Activated CD4-positive, alpha-beta memory T cell treated with anti-CD3 and anti-CD28 coated beads for 36 hours (primary cell): ENCODE measurements around the gene MAGEB17. TPM values are rescaled to one million over a fixed set of nuclear protein-coding genes. Genes with fewer than 3 reads are reported as not detected.

Source experiments
- CTCF ChIA-PET: fragments of 350-600 bp; sonication (Branson Sonifier 250); formaldehyde crosslinking; loops from one replicate; lab custom pipeline; 2021; ENCODE audit warnings: antibody characterized with exemption, inconsistent platforms; lab: Charles Lee
- POLR2A ChIA-PET: fragments of 350-600 bp; sonication (Branson Sonifier 250); formaldehyde crosslinking; loops from one replicate; lab custom pipeline; 2021; ENCODE audit warnings: antibody characterized with exemption; lab: Charles Lee
- DNase-seq: peaks from one replicate; pipeline ENCODE4 v3.0.0-alpha.2; 2020
- H3K27ac Mint-ChIP-seq: one replicate; pipeline ENCODE4 v1.8.0; 2021; ENCODE audit warnings: mixed read lengths
- H3K27me3 Mint-ChIP-seq: one replicate; pipeline ENCODE4 v1.8.0; 2021; ENCODE audit warnings: mixed read lengths
- H3K36me3 Mint-ChIP-seq: one replicate; pipeline ENCODE4 v1.8.0; 2021; ENCODE audit warnings: mixed read lengths
- H3K4me1 Mint-ChIP-seq: one replicate; pipeline ENCODE4 v1.8.0; 2021; ENCODE audit warnings: low read depth, mixed read lengths
- H3K4me3 Mint-ChIP-seq: one replicate; pipeline ENCODE4 v1.8.0; 2021; ENCODE audit warnings: mild to moderate bottlenecking, mixed read lengths
- H3K9me3 Mint-ChIP-seq: one replicate; pipeline ENCODE4 v1.8.0; 2021; ENCODE audit warnings: mixed read lengths
- intact Hi-C: fragments of 100-400 bp; cut with micrococcal nuclease; formaldehyde crosslinking; loops from one replicate; pipeline ENCODE4 v1.15.1; 2023
- total RNA-seq, 2 experiments: library from RNA; stranded (reverse); gene quantifications; one replicate each; pipeline ENCODE4 v1.2.3, GENCODE V29; 2021

MAGEB17 gene
- total RNA-seq, 2 experiments from 2014 or later = not detected

- Mint-ChIP-seq H3K9me3 (no peaks in the 10 kb centered on the region), H3K36me3 (no peaks in the 10 kb centered on the region), H3K27me3 (peaks cover 3% of the 10 kb centered on the region), H3K4me3 (no peak overlapping the region), H3K4me1 (no peaks in the 10 kb centered on the region), H3K27ac (no peak overlapping the region)
- ChIA-PET POLR2A (no interaction called here), CTCF (no interaction called here)
- DNase-seq = no peak
- intact Hi-C loops = no loop called here
These were observed 24.3 kb downstream of the MAGEB17 start for GRCh38 chrX:16191605-16192004.

GRCh38 chrX:16196829-16197228 is 29.5 kb downstream of the MAGEB17 start:
- no peak for DNase-seq
- Mint-ChIP-seq H3K9me3 (no peaks in the 10 kb centered on the region), H3K27ac (no peak overlapping the region), H3K4me1 (no peaks in the 10 kb centered on the region), H3K36me3 (no peaks in the 10 kb centered on the region), H3K4me3 (no peak overlapping the region), H3K27me3 (peaks cover 3% of the 10 kb centered on the region)
- ChIA-PET CTCF (no interaction called here), POLR2A (no interaction called here)
- intact Hi-C loops = no loop called here

GRCh38 chrX:16199343-16199742 is 32.1 kb downstream of the MAGEB17 start:
- Mint-ChIP-seq H3K27me3 (peaks cover 3% of the 10 kb centered on the region), H3K4me1 (no peaks in the 10 kb centered on the region), H3K36me3 (no peaks in the 10 kb centered on the region), H3K4me3 (no peak overlapping the region), H3K27ac (no peak overlapping the region), H3K9me3 (no peaks in the 10 kb centered on the region)
- CTCF ChIA-PET = no interaction called here
- intact Hi-C loops = no loop called here
- no peak for DNase-seq
- POLR2A ChIA-PET = no interaction called here

DNA sequence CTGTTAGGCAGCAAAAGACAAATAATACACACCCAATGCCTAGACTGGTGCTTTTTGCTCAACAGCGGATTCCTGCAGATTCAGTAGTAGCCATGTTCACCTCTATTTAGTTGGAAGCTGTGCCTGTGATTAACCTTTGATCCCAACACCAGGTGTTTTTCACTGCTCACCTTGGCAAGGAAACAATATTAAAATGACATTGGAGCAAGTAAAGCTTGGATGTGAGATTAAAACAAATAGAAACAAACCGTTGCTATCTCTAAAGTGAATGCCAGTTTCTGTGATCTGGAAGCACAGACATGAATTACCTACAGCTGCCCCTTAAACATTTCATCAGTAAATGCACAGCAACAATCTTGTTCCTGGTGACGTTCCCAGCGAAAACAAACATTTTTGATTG is 35.7 kb downstream of the MAGEB17 start:
- H3K4me3 Mint-ChIP-seq = no peak overlapping the region
- H3K27ac Mint-ChIP-seq = no peak overlapping the region
- no peaks in the 10 kb centered on the region for H3K9me3 Mint-ChIP-seq
- CTCF ChIA-PET = no interaction called here
- no peak for DNase-seq
- H3K4me1 Mint-ChIP-seq = no peaks in the 10 kb centered on the region
- no peaks in the 10 kb centered on the region for H3K36me3 Mint-ChIP-seq
- POLR2A ChIA-PET = no interaction called here
- H3K27me3 Mint-ChIP-seq = peaks cover under 1% of the 10 kb centered on the region
- intact Hi-C loops = no loop called here

DNA sequence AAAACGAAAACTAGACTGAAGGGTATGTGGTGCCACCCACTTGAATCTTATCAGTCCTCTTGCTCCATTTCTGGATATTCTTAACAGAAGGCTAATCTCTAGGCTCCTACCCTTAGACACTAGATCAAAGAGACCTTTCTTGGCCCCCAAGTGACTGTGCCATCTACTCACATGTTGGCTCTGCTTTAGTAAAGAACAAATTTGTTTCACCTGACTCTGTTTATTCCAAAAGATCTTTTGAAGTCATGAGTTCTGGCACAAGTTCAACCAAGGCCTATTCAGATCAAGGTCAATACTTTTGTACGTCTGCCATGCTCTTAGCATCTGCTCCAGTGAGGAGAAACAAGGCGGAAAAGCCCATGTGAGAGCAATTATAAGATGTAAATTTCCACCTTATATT is 37.3 kb downstream of the MAGEB17 start:
- no peak overlapping the region for H3K27ac Mint-ChIP-seq
- no peaks in the 10 kb centered on the region for H3K36me3 Mint-ChIP-seq
- H3K27me3 Mint-ChIP-seq = no peaks in the 10 kb centered on the region
- no peak overlapping the region for H3K4me3 Mint-ChIP-seq
- no peak for DNase-seq
- no peaks in the 10 kb centered on the region for H3K4me1 Mint-ChIP-seq
- intact Hi-C loops = no loop called here
- POLR2A ChIA-PET = no interaction called here
- no peaks in the 10 kb centered on the region for H3K9me3 Mint-ChIP-seq
- CTCF ChIA-PET = no interaction called here

DNA sequence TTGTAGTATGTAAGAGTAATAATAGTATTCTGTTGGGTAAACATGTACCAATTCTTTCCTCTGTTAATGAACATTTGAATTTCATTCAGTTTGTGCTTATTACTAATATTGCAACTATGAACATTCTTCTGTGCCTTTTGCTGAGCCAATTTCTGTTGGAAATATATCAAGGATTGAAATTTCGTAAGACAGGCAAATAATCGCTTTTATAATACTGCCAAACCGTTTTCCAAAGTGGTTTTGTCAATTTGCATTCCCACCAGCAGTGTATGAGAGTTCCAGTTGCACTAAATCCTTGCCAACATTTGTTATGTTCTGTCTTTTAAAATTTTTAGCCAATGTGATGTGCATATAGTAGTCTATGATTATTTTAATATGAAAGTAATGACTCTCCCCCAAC is 38.6 kb downstream of the MAGEB17 start:
- Mint-ChIP-seq H3K27me3 (no peaks in the 10 kb centered on the region), H3K4me1 (no peaks in the 10 kb centered on the region), H3K27ac (no peak overlapping the region), H3K4me3 (no peak overlapping the region), H3K9me3 (no peaks in the 10 kb centered on the region), H3K36me3 (no peaks in the 10 kb centered on the region)
- intact Hi-C loops = no loop called here
- ChIA-PET POLR2A (no interaction called here), CTCF (no interaction called here)
- DNase-seq = no peak

DNA sequence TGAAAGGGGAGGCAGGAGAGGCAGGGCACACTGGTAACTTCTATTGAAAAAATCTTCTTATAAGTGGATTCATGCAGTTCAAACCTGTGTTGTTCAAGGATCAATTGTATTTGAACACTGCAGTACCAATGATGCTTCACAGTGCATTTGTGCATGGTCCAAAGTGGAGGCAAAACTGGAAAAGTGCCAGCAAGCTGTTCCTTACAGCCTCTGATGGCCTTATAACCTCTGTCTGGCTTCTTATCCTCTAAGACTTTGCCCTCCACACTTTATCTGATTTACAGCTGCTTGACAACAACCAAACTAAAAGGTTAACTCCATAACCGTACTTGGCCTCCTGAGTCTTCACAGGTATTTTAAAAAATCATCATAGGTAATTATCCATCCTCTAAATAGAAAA is 40.4 kb downstream of the MAGEB17 start:
- Mint-ChIP-seq H3K27ac (no peak overlapping the region), H3K4me3 (no peak overlapping the region), H3K4me1 (no peaks in the 10 kb centered on the region), H3K9me3 (no peaks in the 10 kb centered on the region), H3K27me3 (no peaks in the 10 kb centered on the region), H3K36me3 (no peaks in the 10 kb centered on the region)
- ChIA-PET CTCF (interaction anchor here (0.7 kb wide), 1 partner anchor 444 kb away, joined by 4 read pairs; no protein-coding TSS in a partner anchor), POLR2A (no interaction called here)
- DNase-seq = no peak
- intact Hi-C loops = no loop called here

- H3K4me3 Mint-ChIP-seq = no peak overlapping the region
- ChIA-PET POLR2A (no interaction called here), CTCF (no interaction called here)
- no peak for DNase-seq
- no peaks in the 10 kb centered on the region for H3K9me3 Mint-ChIP-seq
- H3K4me1 Mint-ChIP-seq = no peaks in the 10 kb centered on the region
- no peaks in the 10 kb centered on the region for H3K27me3 Mint-ChIP-seq
- intact Hi-C loops = no loop called here
- H3K36me3 Mint-ChIP-seq = no peaks in the 10 kb centered on the region
- no peak overlapping the region for H3K27ac Mint-ChIP-seq
These were observed 41.3 kb downstream of the MAGEB17 start for GRCh38 chrX:16208601-16209000.

DNA sequence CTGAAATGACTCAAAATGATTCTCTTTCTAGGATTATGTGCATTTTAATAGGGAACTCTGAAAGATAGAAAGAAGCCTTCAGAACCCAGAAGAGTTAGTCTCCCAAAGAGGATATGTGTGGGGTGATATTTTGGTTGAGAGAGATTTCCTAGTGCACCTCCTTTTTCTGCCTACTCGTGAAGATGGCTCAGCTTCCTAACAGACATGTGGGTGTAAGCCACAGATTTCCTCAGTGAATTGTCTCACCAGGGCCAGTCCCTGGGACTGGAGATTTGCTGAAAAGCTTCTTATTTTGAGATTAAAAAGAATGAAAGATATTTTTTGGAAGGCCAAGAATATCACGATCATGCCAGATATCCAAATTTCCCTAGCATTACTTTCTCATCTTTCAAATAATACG is 42.8 kb downstream of the MAGEB17 start:
- no peak overlapping the region for H3K27ac Mint-ChIP-seq
- DNase-seq = no peak
- intact Hi-C loops = no loop called here
- CTCF ChIA-PET = no interaction called here
- H3K36me3 Mint-ChIP-seq = no peaks in the 10 kb centered on the region
- no peaks in the 10 kb centered on the region for H3K9me3 Mint-ChIP-seq
- H3K4me1 Mint-ChIP-seq = no peaks in the 10 kb centered on the region
- POLR2A ChIA-PET = no interaction called here
- H3K4me3 Mint-ChIP-seq = no peak overlapping the region
- H3K27me3 Mint-ChIP-seq = no peaks in the 10 kb centered on the region

GRCh38 chrX:16212024-16212423 is 44.7 kb downstream of the MAGEB17 start:
- no peaks in the 10 kb centered on the region for H3K36me3 Mint-ChIP-seq
- H3K27ac Mint-ChIP-seq = no peak overlapping the region
- no peaks in the 10 kb centered on the region for H3K9me3 Mint-ChIP-seq
- CTCF ChIA-PET = interaction anchor here (0.9 kb wide), 1 partner anchor 89 kb away, joined by 3 read pairs; no protein-coding TSS in a partner anchor
- H3K4me1 Mint-ChIP-seq = no peaks in the 10 kb centered on the region
- POLR2A ChIA-PET = no interaction called here
- intact Hi-C loops = no loop called here
- no peaks in the 10 kb centered on the region for H3K27me3 Mint-ChIP-seq
- H3K4me3 Mint-ChIP-seq = no peak overlapping the region
- DNase-seq = no peak

DNA sequence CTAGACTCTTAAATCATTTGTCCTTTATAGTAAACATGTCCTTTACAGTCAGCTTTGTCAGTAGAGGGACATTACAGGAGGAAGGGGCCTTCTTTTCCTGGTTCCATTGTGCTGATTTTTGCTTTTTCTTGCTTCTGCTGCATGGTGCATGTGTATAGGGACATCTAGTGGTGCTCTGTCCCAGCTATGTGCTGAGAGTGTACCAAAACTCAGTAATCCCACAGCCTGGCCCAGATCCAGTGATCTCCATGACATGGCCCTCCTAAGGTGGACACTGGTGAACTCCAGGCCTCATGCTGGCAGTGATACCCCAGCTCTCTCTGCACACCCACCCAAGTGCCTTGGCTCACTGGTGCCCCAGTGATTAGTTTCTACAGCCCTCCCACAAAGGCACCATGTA is 45.2 kb downstream of the MAGEB17 start:
- ChIA-PET CTCF (interaction anchor here (0.9 kb wide), 1 partner anchor 90 kb away, joined by 3 read pairs; no protein-coding TSS in a partner anchor), POLR2A (no interaction called here)
- Mint-ChIP-seq H3K27me3 (no peaks in the 10 kb centered on the region), H3K27ac (no peak overlapping the region), H3K4me1 (no peaks in the 10 kb centered on the region), H3K4me3 (no peak overlapping the region), H3K36me3 (no peaks in the 10 kb centered on the region), H3K9me3 (no peaks in the 10 kb centered on the region)
- no peak for DNase-seq
- intact Hi-C loops = no loop called here

- intact Hi-C loops = no loop called here
- no peak overlapping the region for H3K4me3 Mint-ChIP-seq
- no peaks in the 10 kb centered on the region for H3K9me3 Mint-ChIP-seq
- no peak overlapping the region for H3K27ac Mint-ChIP-seq
- no peaks in the 10 kb centered on the region for H3K4me1 Mint-ChIP-seq
- ChIA-PET POLR2A (no interaction called here), CTCF (no interaction called here)
- H3K36me3 Mint-ChIP-seq = no peaks in the 10 kb centered on the region
- H3K27me3 Mint-ChIP-seq = no peaks in the 10 kb centered on the region
- DNase-seq = no peak
These were observed 46.7 kb downstream of the MAGEB17 start for GRCh38 chrX:16213961-16214360.

DNA sequence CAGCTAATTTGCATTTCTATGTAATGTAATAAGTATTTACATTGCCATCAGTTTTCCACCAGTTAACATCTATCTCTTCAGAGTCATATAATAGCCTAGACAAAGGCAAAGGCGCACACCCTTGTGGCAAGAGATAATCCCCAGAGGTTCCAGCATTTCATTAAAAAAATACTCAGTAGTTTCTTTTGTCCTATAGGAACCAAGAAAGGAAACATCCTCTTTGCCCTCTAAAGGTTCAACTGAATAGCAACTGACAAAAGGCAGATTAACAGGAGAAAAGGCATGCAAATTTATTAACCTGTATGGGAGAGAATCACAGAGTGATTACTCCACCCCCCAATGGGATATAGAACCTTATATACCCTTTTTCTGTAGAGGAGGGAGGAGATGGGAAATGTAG is 48.4 kb downstream of the MAGEB17 start:
- ChIA-PET CTCF (no interaction called here), POLR2A (no interaction called here)
- intact Hi-C loops = no loop called here
- Mint-ChIP-seq H3K27ac (no peak overlapping the region), H3K9me3 (no peaks in the 10 kb centered on the region), H3K36me3 (no peaks in the 10 kb centered on the region), H3K27me3 (no peaks in the 10 kb centered on the region), H3K4me3 (no peak overlapping the region), H3K4me1 (no peaks in the 10 kb centered on the region)
- no peak for DNase-seq
